ENCODE data around the gene EFL1.

Gene EFL1

GRCh38 chr15:82114660-82115059 lies 147.9 kb downstream of the EFL1 start:
- no peak for DNase-seq

DNA sequence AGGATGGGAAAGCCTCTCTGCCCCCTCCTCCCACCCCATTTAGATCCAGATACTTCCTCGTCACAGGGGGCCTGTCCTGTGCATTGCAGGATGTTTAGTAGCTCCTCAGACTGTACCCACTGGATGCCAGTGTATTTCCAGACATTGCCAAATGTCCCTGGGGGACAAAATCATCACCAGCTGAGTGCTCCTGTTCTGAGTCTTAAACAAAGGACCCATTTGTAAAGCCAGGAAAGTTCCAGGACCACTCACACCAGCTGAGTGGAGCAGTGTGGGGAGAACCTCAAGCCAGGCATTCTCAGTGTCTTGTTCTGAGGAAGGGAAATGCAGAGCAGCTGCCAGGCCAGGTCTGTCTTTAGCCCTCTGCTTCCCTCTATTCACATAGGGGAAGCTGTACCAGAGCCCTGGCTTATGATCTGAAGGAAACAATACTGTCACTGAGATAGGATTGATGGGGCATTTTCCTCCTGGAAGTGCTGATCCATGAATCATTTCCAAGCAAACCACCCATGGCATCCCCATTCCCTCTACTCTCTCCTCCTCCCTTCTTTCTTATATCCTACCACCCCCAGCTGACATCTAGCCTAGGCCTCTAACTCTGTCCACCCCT lies 149.3 kb downstream of the EFL1 start:
- DNase-seq: no peak

DNA sequence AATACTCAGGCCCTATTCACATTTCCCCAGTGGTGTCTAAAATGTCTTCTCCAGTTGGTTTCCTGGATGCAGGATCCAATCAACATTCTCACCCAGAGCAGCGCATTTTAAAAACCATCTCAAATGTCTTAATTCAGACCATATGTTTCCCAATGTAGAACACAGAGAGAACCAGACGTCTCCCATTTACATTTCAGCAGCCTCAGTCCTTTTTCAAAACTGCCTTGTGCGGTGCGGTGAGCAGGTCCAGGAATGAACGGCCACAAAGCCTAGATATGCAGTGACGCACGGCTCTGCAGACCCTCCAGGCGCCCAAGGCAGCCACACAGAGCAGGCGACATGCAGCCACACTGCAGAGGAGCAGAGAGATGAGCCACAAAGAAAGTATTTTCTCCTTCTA lies 150.6 kb downstream of the EFL1 start:
- no peak for DNase-seq

- no peak for DNase-seq
Observed at GRCh38 chr15:82110144-82110543, 152.4 kb downstream of the EFL1 start.

DNA sequence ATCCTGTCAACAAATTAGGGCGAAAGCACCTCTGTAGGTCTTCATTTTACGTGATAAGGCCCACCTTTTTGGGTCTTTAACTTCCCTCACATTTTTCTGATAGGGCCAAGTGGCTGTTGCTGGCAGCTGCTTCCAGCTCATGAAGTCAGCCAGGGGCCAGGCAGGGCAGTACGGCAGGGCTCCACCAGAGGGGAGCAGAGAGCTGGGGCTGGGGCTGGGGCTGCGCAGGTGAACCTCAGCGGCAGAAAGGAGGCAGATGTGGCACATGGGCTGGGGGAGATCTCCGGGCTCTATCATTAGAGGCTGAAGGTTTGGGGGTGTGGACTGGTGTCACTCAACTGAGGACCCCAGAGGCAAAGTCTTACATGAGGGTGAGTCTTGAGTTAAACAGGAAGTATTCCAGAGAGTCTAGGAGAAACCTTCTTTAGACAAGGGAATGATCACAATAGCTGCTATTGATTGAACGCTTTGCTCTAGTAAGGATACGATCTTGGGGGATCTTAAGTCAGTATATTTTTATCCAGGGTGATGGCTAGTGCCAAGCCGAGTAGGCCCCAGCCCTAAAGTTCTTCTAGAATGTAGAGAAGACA lies 153.9 kb downstream of the EFL1 start:
- DNase-seq: no peak

GRCh38 chr15:82106679-82107078 lies 155.9 kb downstream of the EFL1 start:
- no peak for DNase-seq

GRCh38 chr15:82105451-82106215 lies 156.9 kb downstream of the EFL1 start:
- no peak for DNase-seq

- DNase-seq: no peak
Observed at GRCh38 chr15:82103468-82103867, 159.1 kb downstream of the EFL1 start.

GRCh38 chr15:82100111-82100929 lies 162.2 kb downstream of the EFL1 start:
- no peak for DNase-seq

DNA sequence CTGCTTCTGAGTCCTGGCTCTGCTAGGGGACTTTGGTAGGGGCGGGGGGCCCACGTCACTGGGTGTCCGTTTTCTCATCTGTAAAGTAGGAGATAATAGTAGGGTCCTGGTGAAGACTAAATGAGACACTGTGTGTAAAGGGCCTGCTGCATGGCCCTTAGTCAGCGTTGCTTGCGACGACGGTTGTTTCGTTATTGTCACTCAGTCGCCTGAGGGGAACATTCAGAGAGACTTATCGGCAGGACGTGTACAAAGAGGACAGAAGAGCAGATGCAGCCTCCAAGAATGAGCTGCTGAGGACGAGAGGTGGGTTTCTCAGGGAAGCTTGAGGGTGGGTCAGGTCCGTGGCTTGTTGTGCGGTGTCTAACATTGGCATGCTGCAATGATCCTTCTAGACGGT lies 163.9 kb downstream of the EFL1 start:
- DNase-seq: no peak

DNA sequence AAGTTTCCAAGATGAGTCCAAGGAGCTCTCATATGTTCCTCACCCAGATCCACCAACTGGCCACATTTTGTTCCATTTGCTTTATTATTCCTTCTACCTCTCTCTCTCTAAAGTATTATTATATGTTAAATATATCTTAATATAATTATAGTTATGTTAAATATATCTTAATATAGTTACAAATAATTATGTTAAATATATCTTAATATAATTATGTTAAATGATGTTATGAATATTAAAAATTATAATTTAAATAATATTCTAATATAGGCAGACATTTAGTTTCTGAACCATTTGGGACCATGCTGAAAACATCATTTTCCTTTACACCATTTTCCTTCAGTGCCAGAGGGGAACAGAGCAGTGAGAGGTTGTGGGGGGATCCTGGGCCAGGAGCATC lies 166.7 kb downstream of the EFL1 start:
- DNase-seq: no peak

DNA sequence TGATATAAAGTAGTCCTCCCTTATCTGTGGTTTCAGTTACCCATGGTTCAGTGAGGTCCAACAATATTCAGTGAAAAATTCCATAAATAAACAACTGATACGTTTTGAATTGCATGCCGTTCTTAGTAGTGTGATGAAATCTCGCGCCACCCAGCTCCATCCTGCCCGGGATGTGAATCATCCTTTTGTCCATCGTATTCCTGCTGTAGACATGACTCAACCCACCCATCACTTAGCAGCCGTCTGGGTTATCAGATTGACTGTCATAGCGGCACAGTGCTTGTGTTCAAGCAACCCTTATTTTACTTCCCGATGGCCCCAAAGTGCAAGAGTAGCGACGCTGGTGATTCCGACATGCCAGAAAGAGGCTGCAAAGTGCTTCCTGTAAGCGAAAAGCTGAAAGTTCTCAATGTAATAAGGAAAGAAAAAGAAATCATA lies 168.7 kb downstream of the EFL1 start:
- peak; percentile 86 for DNase-seq

- no peak for DNase-seq
Observed at GRCh38 chr15:82093325-82093724, 169.2 kb downstream of the EFL1 start.

DNA sequence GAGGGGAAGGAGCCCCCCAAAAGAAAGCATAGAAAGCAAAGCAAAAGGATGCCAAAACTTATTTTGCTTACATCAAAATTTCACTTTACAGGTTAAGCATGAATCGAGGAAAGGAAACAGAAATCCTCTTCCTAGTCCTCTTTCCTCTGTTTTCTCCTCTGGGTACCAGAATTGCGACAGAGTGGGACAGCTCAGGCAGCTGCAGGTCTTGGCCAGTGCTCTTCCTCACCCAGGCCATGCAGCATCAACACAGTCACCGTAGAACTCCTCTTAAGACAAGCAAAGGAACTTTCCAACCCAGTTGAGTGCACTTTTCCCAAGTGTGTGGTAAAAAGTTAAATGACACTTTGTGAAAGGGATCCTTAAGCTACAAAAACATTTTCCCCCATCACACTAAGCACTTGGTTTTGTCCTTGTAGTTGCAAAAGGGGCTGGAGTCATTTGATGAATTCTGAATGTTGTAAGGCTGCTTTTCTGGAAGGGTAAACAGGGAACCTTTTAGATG lies 170.8 kb downstream of the EFL1 start:
- no peak for DNase-seq

DNA sequence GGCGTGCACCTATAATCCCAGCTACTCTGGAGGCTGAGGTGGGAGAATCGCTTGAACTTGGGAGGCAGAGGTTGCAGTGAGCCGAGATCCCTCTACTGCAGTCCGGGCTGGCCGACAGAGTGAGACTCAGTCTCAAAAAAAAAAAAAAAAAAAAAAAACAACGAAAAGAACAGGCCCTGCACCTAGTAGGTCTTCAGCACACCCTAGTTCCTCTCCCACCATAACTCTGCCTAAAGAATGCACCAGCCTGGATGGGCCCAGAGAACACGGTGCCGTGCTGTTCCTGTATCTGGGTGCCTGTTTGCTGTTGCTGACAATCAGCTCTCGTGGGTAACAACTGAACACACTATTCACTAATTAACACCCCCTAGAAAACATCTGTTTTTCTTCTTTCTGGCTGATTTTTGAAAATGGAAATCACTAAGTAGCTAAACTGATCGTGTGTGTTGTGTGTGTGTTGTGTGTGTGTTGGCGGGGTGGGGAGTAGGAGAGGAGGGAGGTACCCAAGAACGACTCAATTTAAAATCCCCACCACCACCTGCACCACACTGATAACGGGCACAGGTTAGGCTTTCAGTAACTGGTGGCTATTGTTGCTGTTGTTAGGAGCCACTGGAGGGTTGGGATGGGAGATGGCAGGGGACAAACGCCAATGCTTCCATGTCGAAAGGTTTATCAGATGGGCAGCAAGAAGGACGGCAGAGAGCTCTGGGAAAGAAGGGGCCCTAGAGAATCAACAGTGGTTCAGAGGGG lies 176.1 kb downstream of the EFL1 start:
- DNase-seq: no peak

GRCh38 chr15:82081914-82082762 lies 180.4 kb downstream of the EFL1 start:
- peak; percentile 84 for DNase-seq

DNA sequence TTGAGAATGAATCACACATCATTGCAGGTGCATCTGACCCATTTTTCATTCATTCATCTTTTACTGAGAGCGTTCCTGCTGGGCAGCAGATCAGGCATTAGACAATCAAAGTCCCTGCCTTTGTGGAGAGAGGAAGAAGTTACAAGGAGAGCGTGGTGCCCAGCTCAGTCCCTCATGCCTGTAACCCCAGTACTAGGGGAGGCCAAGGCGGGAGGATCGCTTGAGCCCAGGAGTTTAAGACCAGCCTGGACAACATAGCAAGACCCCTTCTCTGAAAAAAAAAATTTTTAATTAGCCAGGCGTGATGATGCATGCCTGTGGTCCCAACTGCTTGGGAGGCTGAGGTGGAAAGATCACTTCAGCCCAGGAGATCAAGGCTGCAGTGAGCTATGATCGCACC lies 181.8 kb downstream of the EFL1 start:
- DNase-seq: no peak

Data from amniotic stem cell (primary cell).